Measurements from ENCODE around the gene IER2. TPM values are rescaled to one million over a fixed set of nuclear protein-coding genes. Genes with fewer than 3 reads are reported as not detected.

IER2 gene
- total and polyA plus RNA-seq, 4 donors, result 12.6 to 56.2 (median 31.8) TPM

- WGBS (ENCODE audit: insufficient coverage), result 0% methylated on average over 54 of the region's 57 CpGs
These were observed 31.6 kb upstream of the IER2 start for GRCh38 chr19:13118424-13119193.

GRCh38 chr19:13119627-13120026 is 30.6 kb upstream of the IER2 start:
- DNase-seq (ENCODE audit: low read depth in 4 of 6, low spot score in 6 of 6), result no peak
- Histone ChIP-seq H3K4me3 (ENCODE audit: low read depth, low read length) (peak overlapping the region; percentile 69), H3K36me3 (ENCODE audit: control insufficient read depth, insufficient read depth, low read length) (peaks cover 40% of the 10 kb centered on the region), H3K27ac (ENCODE audit: low read depth, low read length) (no peak overlapping the region), H3K9me3 (ENCODE audit: control insufficient read depth, insufficient read depth, low read length) (no peaks in the 10 kb centered on the region), H3K4me1 (ENCODE audit: control insufficient read depth, insufficient read depth, low read length) (peaks cover 51% of the 10 kb centered on the region), H3K27me3 (ENCODE audit: control insufficient read depth, insufficient read depth, low read length) (no peaks in the 10 kb centered on the region)
- 85% methylated on average over 7 of the region's 8 CpGs for WGBS (ENCODE audit: insufficient coverage)

More at GRCh38 chr19:13118424-13119193, 31.6 kb upstream of the IER2 start:
- Histone ChIP-seq H3K27me3 (ENCODE audit: control insufficient read depth, insufficient read depth, low read length) (no peaks in the 10 kb centered on the region), H3K4me3 (ENCODE audit: low read depth, low read length) (peak overlapping the region; percentile 69), H3K36me3 (ENCODE audit: control insufficient read depth, insufficient read depth, low read length) (peaks cover 48% of the 10 kb centered on the region), H3K9me3 (ENCODE audit: control insufficient read depth, insufficient read depth, low read length) (no peaks in the 10 kb centered on the region), H3K4me1 (ENCODE audit: control insufficient read depth, insufficient read depth, low read length) (peaks cover 51% of the 10 kb centered on the region), H3K27ac (ENCODE audit: low read depth, low read length) (no peak overlapping the region)
- DNase-seq (ENCODE audit: low read depth in 4 of 6, low spot score in 6 of 6), result peak in 1 of 6 donors; percentile 43

GRCh38 chr19:13120031-13120430 is 30.2 kb upstream of the IER2 start:
- Histone ChIP-seq H3K27me3 (ENCODE audit: control insufficient read depth, insufficient read depth, low read length) (no peaks in the 10 kb centered on the region), H3K9me3 (ENCODE audit: control insufficient read depth, insufficient read depth, low read length) (no peaks in the 10 kb centered on the region), H3K4me3 (ENCODE audit: low read depth, low read length) (no peak overlapping the region), H3K27ac (ENCODE audit: low read depth, low read length) (no peak overlapping the region), H3K4me1 (ENCODE audit: control insufficient read depth, insufficient read depth, low read length) (peaks cover 50% of the 10 kb centered on the region), H3K36me3 (ENCODE audit: control insufficient read depth, insufficient read depth, low read length) (peaks cover 36% of the 10 kb centered on the region)
- 60% methylated on average over 3 of the region's 9 CpGs for WGBS (ENCODE audit: insufficient coverage)
- no peak for DNase-seq (ENCODE audit: low read depth in 4 of 6, low spot score in 6 of 6)

GRCh38 chr19:13120817-13121216 is 29.4 kb upstream of the IER2 start:
- Histone ChIP-seq H3K27me3 (ENCODE audit: control insufficient read depth, insufficient read depth, low read length) (no peaks in the 10 kb centered on the region), H3K36me3 (ENCODE audit: control insufficient read depth, insufficient read depth, low read length) (peaks cover 32% of the 10 kb centered on the region), H3K4me1 (ENCODE audit: control insufficient read depth, insufficient read depth, low read length) (peaks cover 42% of the 10 kb centered on the region), H3K27ac (ENCODE audit: low read depth, low read length) (no peak overlapping the region), H3K9me3 (ENCODE audit: control insufficient read depth, insufficient read depth, low read length) (no peaks in the 10 kb centered on the region), H3K4me3 (ENCODE audit: low read depth, low read length) (no peak overlapping the region)
- WGBS (ENCODE audit: insufficient coverage), result 63% methylated on average over 9 of the region's 10 CpGs
- no peak for DNase-seq (ENCODE audit: low read depth in 4 of 6, low spot score in 6 of 6)

GRCh38 chr19:13121551-13122274 is 28.5 kb upstream of the IER2 start:
- Histone ChIP-seq H3K36me3 (ENCODE audit: control insufficient read depth, insufficient read depth, low read length) (peaks cover 40% of the 10 kb centered on the region), H3K27ac (ENCODE audit: low read depth, low read length) (no peak overlapping the region)
- 91% methylated on average over 13 of the region's 18 CpGs for WGBS (ENCODE audit: insufficient coverage)

GRCh38 chr19:13122275-13122878 is 27.8 kb upstream of the IER2 start:
- H3K27me3 ChIP-seq (ENCODE audit: control insufficient read depth, insufficient read depth, low read length), result no peaks in the 10 kb centered on the region
- H3K4me3 ChIP-seq (ENCODE audit: low read depth, low read length), result no peak overlapping the region
- H3K27ac ChIP-seq (ENCODE audit: low read depth, low read length), result no peak overlapping the region
- 96% methylated on average over 10 of the region's 13 CpGs for WGBS (ENCODE audit: insufficient coverage)
- H3K4me1 ChIP-seq (ENCODE audit: control insufficient read depth, insufficient read depth, low read length), result peaks cover 27% of the 10 kb centered on the region
- DNase-seq (ENCODE audit: low read depth in 4 of 6, low spot score in 6 of 6), result no peak
- H3K36me3 ChIP-seq (ENCODE audit: control insufficient read depth, insufficient read depth, low read length), result peaks cover 42% of the 10 kb centered on the region
- no peaks in the 10 kb centered on the region for H3K9me3 ChIP-seq (ENCODE audit: control insufficient read depth, insufficient read depth, low read length)

More at GRCh38 chr19:13121551-13122274, 28.5 kb upstream of the IER2 start:
- no peak for DNase-seq (ENCODE audit: low read depth in 4 of 6, low spot score in 6 of 6)
- Histone ChIP-seq H3K4me3 (ENCODE audit: low read depth, low read length) (no peak overlapping the region), H3K27me3 (ENCODE audit: control insufficient read depth, insufficient read depth, low read length) (no peaks in the 10 kb centered on the region), H3K4me1 (ENCODE audit: control insufficient read depth, insufficient read depth, low read length) (peaks cover 33% of the 10 kb centered on the region), H3K9me3 (ENCODE audit: control insufficient read depth, insufficient read depth, low read length) (no peaks in the 10 kb centered on the region)

GRCh38 chr19:13122980-13123957 is 26.9 kb upstream of the IER2 start:
- whole genome bisulfite sequencing (ENCODE audit: insufficient coverage), result 89% methylated on average over 18 of the region's 20 CpGs
- Histone ChIP-seq H3K9me3 (ENCODE audit: control insufficient read depth, insufficient read depth, low read length) (no peaks in the 10 kb centered on the region), H3K27ac (ENCODE audit: low read depth, low read length) (no peak overlapping the region), H3K36me3 (ENCODE audit: control insufficient read depth, insufficient read depth, low read length) (peaks cover 42% of the 10 kb centered on the region), H3K4me1 (ENCODE audit: control insufficient read depth, insufficient read depth, low read length) (peaks cover 27% of the 10 kb centered on the region), H3K27me3 (ENCODE audit: control insufficient read depth, insufficient read depth, low read length) (no peaks in the 10 kb centered on the region), H3K4me3 (ENCODE audit: low read depth, low read length) (no peak overlapping the region)
- no peak for DNase-seq (ENCODE audit: low read depth in 4 of 6, low spot score in 6 of 6)

- 83% methylated on average over 1 of the region's 9 CpGs for WGBS (ENCODE audit: insufficient coverage)
- DNase-seq (ENCODE audit: low read depth in 4 of 6, low spot score in 6 of 6), result no peak
- H3K36me3 ChIP-seq (ENCODE audit: control insufficient read depth, insufficient read depth, low read length), result peaks cover 34% of the 10 kb centered on the region
These were observed 23.2 kb upstream of the IER2 start for GRCh38 chr19:13127051-13127450.

More at GRCh38 chr19:13127051-13127450, 23.2 kb upstream of the IER2 start:
- Histone ChIP-seq H3K9me3 (ENCODE audit: control insufficient read depth, insufficient read depth, low read length) (no peaks in the 10 kb centered on the region), H3K27me3 (ENCODE audit: control insufficient read depth, insufficient read depth, low read length) (no peaks in the 10 kb centered on the region), H3K27ac (ENCODE audit: low read depth, low read length) (no peak overlapping the region), H3K4me3 (ENCODE audit: low read depth, low read length) (no peak overlapping the region), H3K4me1 (ENCODE audit: control insufficient read depth, insufficient read depth, low read length) (peaks cover 10% of the 10 kb centered on the region)

Measured in spinal cord (tissue), 10 donors.